BLaER1 (cell line): ENCODE data around the gene TBL3.

Source experiments
- H3K27ac ChIP-seq: shearing (Covaris generic); formaldehyde crosslinking; 2 replicates; pipeline ENCODE4 v1.8.1; 2022
- H3K27me3 ChIP-seq: shearing (Covaris generic); formaldehyde crosslinking; 2 replicates; pipeline ENCODE4 v1.8.1; 2022
- H3K36me3 ChIP-seq: shearing (Covaris generic); formaldehyde crosslinking; 2 replicates; pipeline ENCODE4 v1.8.1; 2022
- H3K4me1 ChIP-seq: shearing (Covaris generic); formaldehyde crosslinking; 2 replicates; pipeline ENCODE4 v1.8.1; 2022
- H3K4me2 ChIP-seq: shearing (Covaris generic); formaldehyde crosslinking; 2 replicates; pipeline ENCODE4 v1.8.1; 2022
- H3K4me3 ChIP-seq: shearing (Covaris generic); formaldehyde crosslinking; 2 replicates; pipeline ENCODE4 v1.8.1; 2022
- H3K9ac ChIP-seq: shearing (Covaris generic); formaldehyde crosslinking; 2 replicates; pipeline ENCODE4 v1.8.1; 2022
- H3K9me3 ChIP-seq: shearing (Covaris generic); formaldehyde crosslinking; 2 replicates; pipeline ENCODE4 v1.8.1; 2022
- H4K20me1 ChIP-seq: shearing (Covaris generic); formaldehyde crosslinking; 2 replicates; pipeline ENCODE4 v1.8.1; 2022
- Cebpa-rat ChIP-seq: shearing (Covaris generic); IDR thresholded peaks from 2 replicates; pipeline ENCODE4 v1.8.1; 2022

Gene TBL3

GRCh38 chr16:1942047-1942809, 29.6 kb upstream of the TBL3 start:
- peak overlapping the region; percentile 100 for H3K4me2 ChIP-seq
- H3K27ac ChIP-seq, result peak overlapping the region; percentile 69
- H4K20me1 ChIP-seq, result peaks cover 30% of the 10 kb centered on the region
- peak overlapping the region; percentile 79 for H3K9ac ChIP-seq
- TF ChIP-seq Cebpa-rat, result no peak
- H3K9me3 ChIP-seq, result no peaks in the 10 kb centered on the region
- peaks cover 46% of the 10 kb centered on the region for H3K4me1 ChIP-seq
- peak overlapping the region; percentile 89 for H3K4me3 ChIP-seq
- peaks cover 22% of the 10 kb centered on the region for H3K36me3 ChIP-seq
- peaks cover 10% of the 10 kb centered on the region; the same call in 1 of the 2 replicates for H3K27me3 ChIP-seq

GRCh38 chr16:1942810-1943726, 28.8 kb upstream of the TBL3 start, which contains the start of gene MSRB1:
MSRB1 (minus strand) TSS chr16:1943199; CDS start chr16:1943156, 43 bp downstream.
- peak within 1 kb of the TSS; percentile 69 for H3K27ac ChIP-seq
- H3K9ac ChIP-seq, result peak within 1 kb of the TSS; percentile 79
- peaks cover 10% of the 10 kb centered on the region; the same call in 1 of the 2 replicates for H3K27me3 ChIP-seq
- peaks cover 14% of the 10 kb centered on the region for H3K36me3 ChIP-seq
- TF ChIP-seq Cebpa-rat, result no peak
- no peaks in the 10 kb centered on the region for H3K9me3 ChIP-seq
- H3K4me1 ChIP-seq, result peaks cover 46% of the 10 kb centered on the region
- peaks cover 30% of the 10 kb centered on the region for H4K20me1 ChIP-seq
- H3K4me3 ChIP-seq, result peak within 1 kb of the TSS; percentile 89
- H3K4me2 ChIP-seq, result peak within 1 kb of the TSS; percentile 100

- no peak overlapping the region for H3K4me2 ChIP-seq
- H3K36me3 ChIP-seq, result no peaks in the 10 kb centered on the region
- no peak overlapping the region for H3K9ac ChIP-seq
- no peaks in the 10 kb centered on the region for H3K9me3 ChIP-seq
- H3K27me3 ChIP-seq, result peaks cover 10% of the 10 kb centered on the region; the same call in 1 of the 2 replicates
- H4K20me1 ChIP-seq, result peaks cover 30% of the 10 kb centered on the region
- peaks cover 37% of the 10 kb centered on the region for H3K4me1 ChIP-seq
- no peak overlapping the region for H3K4me3 ChIP-seq
- TF ChIP-seq Cebpa-rat, result no peak
- H3K27ac ChIP-seq, result no peak overlapping the region
These were observed 27.1 kb upstream of the TBL3 start for GRCh38 chr16:1944612-1945199.

- no peak overlapping the region for H3K27ac ChIP-seq
- peaks cover 19% of the 10 kb centered on the region for H4K20me1 ChIP-seq
- peaks cover 27% of the 10 kb centered on the region for H3K4me1 ChIP-seq
- H3K36me3 ChIP-seq, result no peaks in the 10 kb centered on the region
- H3K4me2 ChIP-seq, result no peak overlapping the region
- H3K27me3 ChIP-seq, result peaks cover 10% of the 10 kb centered on the region; the same call in 1 of the 2 replicates
- TF ChIP-seq Cebpa-rat, result no peak
- no peaks in the 10 kb centered on the region for H3K9me3 ChIP-seq
- H3K4me3 ChIP-seq, result no peak overlapping the region
- H3K9ac ChIP-seq, result no peak overlapping the region
These were observed 26.1 kb upstream of the TBL3 start for GRCh38 chr16:1945559-1946391.

- no peak overlapping the region for H3K4me2 ChIP-seq
These were observed 25.1 kb upstream of the TBL3 start for GRCh38 chr16:1946495-1947368.

GRCh38 chr16:1947369-1947670, 24.5 kb upstream of the TBL3 start:
- H3K36me3 ChIP-seq, result no peaks in the 10 kb centered on the region
- H3K4me3 ChIP-seq, result no peak overlapping the region
- TF ChIP-seq Cebpa-rat, result no peak
- H3K27me3 ChIP-seq, result peaks cover 3% of the 10 kb centered on the region; the same call in 1 of the 2 replicates
- no peaks in the 10 kb centered on the region for H3K9me3 ChIP-seq
- H3K9ac ChIP-seq, result no peak overlapping the region
- no peak overlapping the region for H3K4me2 ChIP-seq
- peaks cover 4% of the 10 kb centered on the region for H4K20me1 ChIP-seq
- H3K27ac ChIP-seq, result no peak overlapping the region
- peaks cover 11% of the 10 kb centered on the region for H3K4me1 ChIP-seq

More at GRCh38 chr16:1946495-1947368, 25.1 kb upstream of the TBL3 start:
- Histone ChIP-seq H3K36me3 (no peaks in the 10 kb centered on the region), H3K4me3 (no peak overlapping the region), H3K9me3 (no peaks in the 10 kb centered on the region), H3K27me3 (peaks cover 9% of the 10 kb centered on the region; the same call in 1 of the 2 replicates), H3K4me1 (peaks cover 17% of the 10 kb centered on the region), H3K9ac (no peak overlapping the region), H4K20me1 (peaks cover 9% of the 10 kb centered on the region), H3K27ac (no peak overlapping the region)
- no peak for TF ChIP-seq Cebpa-rat

- no peaks in the 10 kb centered on the region for H3K4me1 ChIP-seq
- no peaks in the 10 kb centered on the region for H3K36me3 ChIP-seq
- no peak overlapping the region for H3K4me3 ChIP-seq
- no peak overlapping the region for H3K4me2 ChIP-seq
- no peaks in the 10 kb centered on the region for H4K20me1 ChIP-seq
- H3K9me3 ChIP-seq, result no peaks in the 10 kb centered on the region
- no peak overlapping the region for H3K27ac ChIP-seq
- H3K27me3 ChIP-seq, result no peaks in the 10 kb centered on the region
- H3K9ac ChIP-seq, result no peak overlapping the region
- no peak for TF ChIP-seq Cebpa-rat
These were observed 22.3 kb upstream of the TBL3 start for GRCh38 chr16:1949507-1949906.

GRCh38 chr16:1950047-1950446, 21.8 kb upstream of the TBL3 start:
- H3K4me3 ChIP-seq, result no peak overlapping the region
- H3K27ac ChIP-seq, result no peak overlapping the region
- H3K9me3 ChIP-seq, result no peaks in the 10 kb centered on the region
- H3K9ac ChIP-seq, result no peak overlapping the region
- no peaks in the 10 kb centered on the region for H3K27me3 ChIP-seq
- no peaks in the 10 kb centered on the region for H3K36me3 ChIP-seq
- H4K20me1 ChIP-seq, result no peaks in the 10 kb centered on the region
- H3K4me1 ChIP-seq, result no peaks in the 10 kb centered on the region
- TF ChIP-seq Cebpa-rat, result no peak
- H3K4me2 ChIP-seq, result no peak overlapping the region
